Measurements from ENCODE around the gene CDH5. TPM values are rescaled to one million over a fixed set of nuclear protein-coding genes. Genes with fewer than 3 reads are reported as not detected.

The CDH5 gene
- total RNA-seq, 1 experiment from 2014 or later = not detected

GRCh38 chr16:66383551-66383950 is 17.1 kb downstream of the CDH5 start:
- Histone ChIP-seq H3K9ac (ENCODE audit: low read length) (no peak overlapping the region), H2AFZ (ENCODE audit: low read length) (no peak overlapping the region), H3K4me1 (ENCODE audit: insufficient read depth, low read length) (peaks cover 27% of the 10 kb centered on the region), H3K4me3 (ENCODE audit: low read length) (no peak overlapping the region), H4K20me1 (ENCODE audit: low read length) (no peaks in the 10 kb centered on the region), H3F3A (ENCODE audit: low read length, unreplicated experiment) (no peaks in the 10 kb centered on the region), H3K9me3 (ENCODE audit: low read length) (no peaks in the 10 kb centered on the region), H3K79me2 (ENCODE audit: low read length) (no peaks in the 10 kb centered on the region), H3K9me2 (replicated peaks; ENCODE audit: low read length) (no peaks in the 10 kb centered on the region), H3K27me3 (ENCODE audit: low read length) (no peaks in the 10 kb centered on the region), H3K27ac (ENCODE audit: low read length) (peak overlapping the region; percentile 96), H3K4me2 (ENCODE audit: low read length) (peak overlapping the region; percentile 80; the same call in 1 of the 2 replicates), H3K36me3 (ENCODE audit: low read depth, low read length) (no peaks in the 10 kb centered on the region)
- ChIA-PET POLR2A (ENCODE audit: unreplicated experiment) (no interaction called here), CTCF (interaction anchor here (0.6 kb wide), 1 partner anchor 108 kb away, joined by 4 read pairs; no protein-coding TSS in a partner anchor)
- DNase-seq (no peak), ATAC-seq (no peak)
- intact Hi-C loops (cut with micrococcal nuclease) = no loop called here
- no TSS peak for BruUV-seq (replicated peaks)
- TF ChIP-seq EZH2phosphoT487 (IDR thresholded peaks at IDR 0.05; ENCODE audit: borderline replicate concordance, low read length) (no peak), EZH2 (IDR thresholded peaks at IDR 0.05; ENCODE audit: low read length, unreplicated experiment) (no peak), CTCF (conservative IDR thresholded peaks at IDR 0.05; ENCODE audit: low read depth, low read length) (no peak)

- no TSS peak for BruUV-seq (replicated peaks)
- H3K9me3 ChIP-seq (ENCODE audit: low read length) = no peaks in the 10 kb centered on the region
- no peak overlapping the region for H2AFZ ChIP-seq (ENCODE audit: low read length)
- no peak overlapping the region for H3K9ac ChIP-seq (ENCODE audit: low read length)
- intact Hi-C loops (cut with micrococcal nuclease) = no loop called here
- no peaks in the 10 kb centered on the region for H4K20me1 ChIP-seq (ENCODE audit: low read length)
- H3K27me3 ChIP-seq (ENCODE audit: low read length) = no peaks in the 10 kb centered on the region
- ATAC-seq (no peak), DNase-seq (no peak)
- H3K9me2 ChIP-seq (replicated peaks; ENCODE audit: low read length) = no peaks in the 10 kb centered on the region
- ChIA-PET CTCF (no interaction called here), POLR2A (ENCODE audit: unreplicated experiment) (no interaction called here)
- H3K27ac ChIP-seq (ENCODE audit: low read length) = no peak overlapping the region
- H3F3A ChIP-seq (ENCODE audit: low read length, unreplicated experiment) = no peaks in the 10 kb centered on the region
- peaks cover 27% of the 10 kb centered on the region for H3K4me1 ChIP-seq (ENCODE audit: insufficient read depth, low read length)
- no peaks in the 10 kb centered on the region for H3K36me3 ChIP-seq (ENCODE audit: low read depth, low read length)
- no peak overlapping the region for H3K4me2 ChIP-seq (ENCODE audit: low read length)
- H3K4me3 ChIP-seq (ENCODE audit: low read length) = no peak overlapping the region
- H3K79me2 ChIP-seq (ENCODE audit: low read length) = no peaks in the 10 kb centered on the region
- no peak for TF ChIP-seq EZH2 (IDR thresholded peaks at IDR 0.05; ENCODE audit: low read length, unreplicated experiment)
- no peak for TF ChIP-seq EZH2phosphoT487 (IDR thresholded peaks at IDR 0.05; ENCODE audit: borderline replicate concordance, low read length)
- TF ChIP-seq CTCF (conservative IDR thresholded peaks at IDR 0.05; ENCODE audit: low read depth, low read length) = no peak
Measured at GRCh38 chr16:66385415-66385814, 18.9 kb downstream of the CDH5 start.

- H3K4me1 ChIP-seq (ENCODE audit: insufficient read depth, low read length) = peaks cover 20% of the 10 kb centered on the region
- DNase-seq (no peak), ATAC-seq (no peak)
- no peak overlapping the region for H3K27ac ChIP-seq (ENCODE audit: low read length)
- H4K20me1 ChIP-seq (ENCODE audit: low read length) = no peaks in the 10 kb centered on the region
- no peaks in the 10 kb centered on the region for H3K79me2 ChIP-seq (ENCODE audit: low read length)
- no peak overlapping the region for H3K4me3 ChIP-seq (ENCODE audit: low read length)
- H3K9me2 ChIP-seq (replicated peaks; ENCODE audit: low read length) = no peaks in the 10 kb centered on the region
- TF ChIP-seq CTCF (conservative IDR thresholded peaks at IDR 0.05; ENCODE audit: low read depth, low read length) (no peak), EZH2 (IDR thresholded peaks at IDR 0.05; ENCODE audit: low read length, unreplicated experiment) (no peak), EZH2phosphoT487 (IDR thresholded peaks at IDR 0.05; ENCODE audit: borderline replicate concordance, low read length) (no peak)
- H3K36me3 ChIP-seq (ENCODE audit: low read depth, low read length) = no peaks in the 10 kb centered on the region
- intact Hi-C loops (cut with micrococcal nuclease) = no loop called here
- H3K27me3 ChIP-seq (ENCODE audit: low read length) = no peaks in the 10 kb centered on the region
- no peak overlapping the region for H3K9ac ChIP-seq (ENCODE audit: low read length)
- H3K9me3 ChIP-seq (ENCODE audit: low read length) = no peaks in the 10 kb centered on the region
- no peaks in the 10 kb centered on the region for H3F3A ChIP-seq (ENCODE audit: low read length, unreplicated experiment)
- ChIA-PET POLR2A (ENCODE audit: unreplicated experiment) (no interaction called here), CTCF (no interaction called here)
- no peak overlapping the region for H2AFZ ChIP-seq (ENCODE audit: low read length)
- H3K4me2 ChIP-seq (ENCODE audit: low read length) = no peak overlapping the region
- no TSS peak for BruUV-seq (replicated peaks)
Measured at GRCh38 chr16:66386629-66387622, 20.4 kb downstream of the CDH5 start.

Data from PC-3 (cell line).